Measurements from ENCODE around the gene PPWD1.

GRCh38 chr5:65630981-65631380, 67.9 kb downstream of the PPWD1 start:
- TF ChIP-seq CTCF (IDR thresholded peaks at IDR 0.05; ENCODE audit: low read depth, low read length) (no peak), POLR2A (IDR thresholded peaks at IDR 0.05; ENCODE audit: extremely low read depth, insufficient read length) (no peak), MYC (IDR thresholded peaks at IDR 0.05; ENCODE audit: low read depth, low read length) (no peak), MAX (IDR thresholded peaks at IDR 0.05; ENCODE audit: low read depth, low read length) (no peak)

Measured in NB4 (cell line).